ENCODE results near the gene BAD. TPM values are rescaled to one million over a fixed set of nuclear protein-coding genes. Genes with fewer than 3 reads are reported as not detected.

Gene BAD
- total and polyA plus RNA-seq, 10 of the 15 experiments (the other 5 are each of a cell fraction or from before 2014, with no cell fraction given) = 1.5 to 67.2 (median 39.6) TPM

- TF ChIP-seq SKIL (IDR thresholded peaks at IDR 0.05; ENCODE audit: low read depth, poor library complexity, severe bottlenecking) (no peak), NR2C1 (IDR thresholded peaks at IDR 0.05) (no peak)
These were observed 46.4 kb upstream of the BAD start (continued) for GRCh38 chr11:64330888-64331287.

DNA sequence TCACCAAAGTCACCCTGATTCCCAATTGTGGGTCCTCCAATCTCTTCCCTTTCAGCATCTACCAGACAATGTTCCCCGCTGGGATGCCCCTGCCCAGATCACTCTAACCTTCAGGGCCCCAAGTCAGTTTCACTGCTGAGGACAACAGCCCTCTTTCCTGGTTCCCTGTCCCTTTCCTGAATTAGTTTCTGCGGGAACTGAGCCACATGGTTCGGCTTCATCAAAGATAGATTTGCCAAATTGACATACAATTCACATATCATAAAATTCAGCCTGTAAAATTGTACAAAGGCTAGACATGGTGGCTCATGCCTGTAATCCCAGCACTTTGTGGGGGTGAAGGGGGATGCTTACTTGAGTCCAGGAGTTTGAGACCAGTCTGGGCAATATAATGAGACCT, 43.5 kb upstream of the BAD start:
- in situ Hi-C loops (cut with MboI) (no loop called here), intact Hi-C loops (cut with micrococcal nuclease; ENCODE audit: unreplicated experiment) (no loop called here)
- Histone ChIP-seq H3K4me1 (ENCODE audit: control insufficient read depth, insufficient read depth, low read length) (peaks cover 12% of the 10 kb centered on the region), H2AFZ (ENCODE audit: control insufficient read depth, low read depth, low read length) (no peak overlapping the region), H3K4me2 (ENCODE audit: control insufficient read depth, insufficient read depth) (no peak overlapping the region), H3K9ac (ENCODE audit: control insufficient read depth, insufficient read depth, low read length) (no peak overlapping the region), H3K79me2 (ENCODE audit: control insufficient read depth, insufficient read depth, low read length) (no peaks in the 10 kb centered on the region), H3K27me3 (replicated peaks in 1 of 2; ENCODE audit: control insufficient read depth in 2 of 2, insufficient read depth in 2 of 2, low read length in 1 of 2) (no peaks in the 10 kb centered on the region), H3K27ac (ENCODE audit: control insufficient read depth, insufficient read depth) (no peak overlapping the region), H3K9me3 (replicated peaks; ENCODE audit: control insufficient read depth, insufficient read depth, low read length) (no peaks in the 10 kb centered on the region; the same call in 2 of the 3 replicates), H3K4me3 (no peak overlapping the region), H3K36me3 (ENCODE audit: control insufficient read depth in 2 of 2, insufficient read depth in 2 of 2, low read length in 1 of 2) (no peaks in the 10 kb centered on the region), H4K20me1 (ENCODE audit: control insufficient read depth, insufficient read depth) (no peaks in the 10 kb centered on the region)
- RAD21 ChIA-PET (ENCODE audit: unreplicated experiment) = interaction anchor here (1.1 kb wide), 1 partner anchor 10 kb away, joined by 4 read pairs; the partner anchor contains the start of gene PRDX5
- SMC1A ChIA-PET (ENCODE audit: uncharacterized antibody, unreplicated experiment) = no interaction called here
- DNase-seq (ENCODE audit: low read depth, low spot score) (no peak), ATAC-seq (no peak), FAIRE-seq (no peak)
- 94% methylated on average over 3 of the region's 3 CpGs for WGBS (ENCODE audit: insufficient coverage, insufficient replicate concordance, low lambda C conversion rate, missing lambda C conversion rate)
- CTCF ChIA-PET = interaction anchor here (1.3 to 1.4 kb wide), 3 partner anchors 23 to 27 kb away, joined by 4 to 6 read pairs (median 5); no protein-coding TSS in a partner anchor
- POLR2A ChIA-PET = interaction anchor here (0.5 to 1.2 kb wide), 4 partner anchors 10 to 85 kb away, joined by 3 to 7 read pairs (median 4); partner anchors contain the start of gene PRDX5
- no TSS peak for BruUV-seq (replicated peaks)
- TF ChIP-seq, protein P1, sequence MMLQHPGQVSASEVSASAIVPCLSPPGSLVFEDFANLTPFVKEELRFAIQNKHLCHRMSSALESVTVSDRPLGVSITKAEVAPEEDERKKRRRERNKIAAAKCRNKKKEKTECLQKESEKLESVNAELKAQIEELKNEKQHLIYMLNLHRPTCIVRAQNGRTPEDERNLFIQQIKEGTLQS (IDR thresholded peaks at IDR 0.05; ENCODE audit: borderline replicate concordance, extremely low read depth, low read depth, low read length) = no peak
- TF ChIP-seq ZZZ3 (IDR thresholded peaks at IDR 0.05; ENCODE audit: control insufficient read depth, insufficient read length, low read depth) (no peak), RAD21 (IDR thresholded peaks at IDR 0.05; ENCODE audit: insufficient read depth, low read depth, low read length) (no peak), ATF2 (IDR thresholded peaks at IDR 0.05; ENCODE audit: low read length) (no peak), SMAD1 (IDR thresholded peaks at IDR 0.05; ENCODE audit: low read depth, partially characterized antibody) (no peak), RFX5 (IDR thresholded peaks at IDR 0.05; ENCODE audit: low read depth, low read length) (no peak), ZBTB11 (CRISPR knock-in tag; IDR thresholded peaks at IDR 0.05) (no peak)
- TF ChIP-seq, protein P2, sequence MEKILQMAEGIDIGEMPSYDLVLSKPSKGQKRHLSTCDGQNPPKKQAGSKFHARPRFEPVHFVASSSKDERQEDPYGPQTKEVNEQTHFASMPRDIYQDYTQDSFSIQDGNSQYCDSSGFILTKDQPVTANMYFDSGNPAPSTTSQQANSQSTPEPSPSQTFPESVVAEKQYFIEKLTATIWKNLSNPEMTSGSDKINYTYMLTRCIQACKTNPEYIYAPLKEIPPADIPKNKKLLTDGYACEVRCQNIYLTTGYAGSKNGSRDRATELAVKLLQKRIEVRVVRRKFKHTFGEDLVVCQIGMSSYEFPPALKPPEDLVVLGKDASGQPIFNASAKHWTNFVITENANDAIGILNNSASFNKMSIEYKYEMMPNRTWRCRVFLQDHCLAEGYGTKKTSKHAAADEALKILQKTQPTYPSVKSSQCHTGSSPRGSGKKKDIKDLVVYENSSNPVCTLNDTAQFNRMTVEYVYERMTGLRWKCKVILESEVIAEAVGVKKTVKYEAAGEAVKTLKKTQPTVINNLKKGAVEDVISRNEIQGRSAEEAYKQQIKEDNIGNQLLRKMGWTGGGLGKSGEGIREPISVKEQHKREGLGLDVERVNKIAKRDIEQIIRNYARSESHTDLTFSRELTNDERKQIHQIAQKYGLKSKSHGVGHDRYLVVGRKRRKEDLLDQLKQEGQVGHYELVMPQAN (conservative IDR thresholded peaks at IDR 0.05) = no peak
